ENCODE data around the gene GDF3.
"Not testable (repeated sequence)": the region's sequence is repeated elsewhere in the genome, so short reads cannot be mapped to it uniquely, and the experiment has no call there.

Gene GDF3

GRCh38 chr12:7695566-7696197 is at the start of gene GDF3:
Gene GDF3 (minus strand): TSS chr12:7695775. CDS start chr12:7695728, 47 bp downstream.
- in situ Hi-C loops (cut with MboI; ENCODE audit: low sequenced_read_pairs) = no loop called here

DNA sequence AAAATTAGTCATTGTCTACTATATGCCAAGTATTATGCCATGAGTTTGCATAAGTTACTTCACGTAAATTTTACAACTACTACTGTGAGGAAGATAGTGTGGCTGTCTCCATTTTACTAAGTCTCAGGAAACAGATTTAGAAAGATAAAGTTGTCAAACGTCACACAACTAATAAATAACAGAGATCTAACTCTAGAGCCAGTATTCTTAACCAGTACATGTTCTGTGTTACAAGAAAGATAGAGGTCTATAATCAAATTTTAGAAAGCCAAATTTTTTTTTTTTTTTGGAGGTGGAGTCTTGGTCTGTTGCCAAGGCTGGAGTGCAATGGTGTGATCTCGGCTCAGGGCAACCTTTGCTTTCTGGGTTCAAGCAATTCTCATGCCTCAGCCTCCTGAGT is 37.4 kb upstream of the GDF3 start:
- in situ Hi-C loops (cut with MboI; ENCODE audit: low sequenced_read_pairs) = no loop called here

GRCh38 chr12:7731486-7731885 is 35.9 kb upstream of the GDF3 start:
- in situ Hi-C loops (cut with MboI; ENCODE audit: low sequenced_read_pairs) = no loop called here

GRCh38 chr12:7730984-7731383 is 35.4 kb upstream of the GDF3 start:
- in situ Hi-C loops (cut with MboI; ENCODE audit: low sequenced_read_pairs) = not testable (repeated sequence)

DNA sequence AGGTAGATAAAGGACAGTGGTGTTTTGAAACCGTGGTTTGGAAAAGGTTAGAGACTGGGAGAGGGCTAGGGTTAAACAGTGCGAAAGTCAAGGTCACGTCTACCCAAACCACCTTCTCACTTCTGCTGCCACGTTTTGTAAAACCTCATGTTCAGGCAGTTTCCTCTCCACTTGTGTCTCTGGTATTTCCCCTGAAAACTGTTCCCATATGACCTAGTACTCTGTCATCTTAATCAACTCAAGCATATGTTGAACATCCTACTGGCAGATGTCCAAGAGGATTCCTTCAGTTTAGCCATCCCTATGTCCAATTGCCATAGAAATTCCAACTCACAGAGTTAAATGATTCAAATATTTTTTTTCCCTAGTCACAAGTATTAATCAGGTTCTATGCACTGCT is 34.2 kb upstream of the GDF3 start:
- in situ Hi-C loops (cut with MboI; ENCODE audit: low sequenced_read_pairs) = no loop called here

- in situ Hi-C loops (cut with MboI; ENCODE audit: low sequenced_read_pairs) = no loop called here
These were observed 28.4 kb upstream of the GDF3 start for GRCh38 chr12:7723926-7724325.

DNA sequence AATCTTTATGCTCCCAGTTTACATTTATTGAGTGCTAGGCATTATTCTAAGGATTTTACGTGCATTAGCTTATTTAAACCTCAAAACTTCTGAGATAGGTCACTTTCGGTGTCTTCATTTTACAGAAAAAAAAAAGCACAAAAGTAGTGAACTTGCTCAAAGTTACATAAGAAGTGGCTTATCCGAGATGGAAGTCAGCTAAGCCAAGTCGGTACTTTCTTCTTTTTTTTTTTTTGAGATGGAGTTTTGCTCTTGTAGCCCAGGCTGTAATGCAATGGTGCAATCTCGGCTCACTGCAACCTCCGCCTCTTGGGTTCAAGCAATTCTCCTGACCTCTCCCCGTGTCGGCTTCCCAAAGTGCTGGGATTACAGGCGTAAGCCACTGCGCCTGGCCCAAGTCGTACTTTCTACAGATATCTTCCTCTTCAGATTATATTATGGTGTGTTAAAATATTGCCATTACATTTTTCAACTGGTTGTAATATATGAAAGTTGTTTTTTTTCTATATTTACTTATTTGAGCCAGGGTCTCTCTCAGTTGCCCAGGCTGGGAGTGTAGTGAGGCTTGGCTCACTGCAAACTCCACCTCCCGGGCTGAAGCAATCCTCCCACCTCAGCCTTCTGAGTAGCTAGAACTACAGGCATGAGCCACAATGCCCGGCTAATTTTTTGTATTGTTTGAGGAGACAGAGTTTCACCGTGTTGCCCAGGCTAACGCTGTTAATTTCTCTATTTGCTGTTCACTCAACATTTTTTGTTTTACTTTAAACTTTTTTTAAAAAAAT is 24.6 kb upstream of the GDF3 start:
- in situ Hi-C loops (cut with MboI; ENCODE audit: low sequenced_read_pairs) = no loop called here

GRCh38 chr12:7716381-7716780 is 20.8 kb upstream of the GDF3 start:
- in situ Hi-C loops (cut with MboI; ENCODE audit: low sequenced_read_pairs) = no loop called here

- in situ Hi-C loops (cut with MboI; ENCODE audit: low sequenced_read_pairs) = no loop called here
These were observed 17.4 kb upstream of the GDF3 start for GRCh38 chr12:7712841-7713442.

DNA sequence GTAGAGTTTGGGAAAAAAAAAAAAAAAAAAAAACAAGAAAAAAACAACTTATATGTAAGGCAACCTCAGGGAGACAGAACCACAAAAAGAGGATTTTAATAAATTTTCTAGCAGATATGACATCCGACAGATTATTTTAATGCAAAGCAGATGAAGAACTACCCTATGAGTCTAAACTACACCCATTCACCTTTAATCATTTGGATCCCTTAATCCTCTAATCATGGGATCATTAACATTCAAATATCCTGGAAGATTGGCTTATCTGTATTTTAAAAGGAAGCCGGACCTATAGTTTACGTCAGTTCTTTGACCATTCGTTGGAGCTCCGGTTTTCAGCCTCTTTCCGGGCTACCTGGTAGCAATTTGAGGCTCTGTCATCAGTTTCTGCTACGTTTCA is 15.6 kb upstream of the GDF3 start, which contains the start of gene DPPA3:
DPPA3 (plus strand) TSS at position 301 of the 400 bp plus-strand sequence. CDS start 138 bp downstream, outside the sequence.
- in situ Hi-C loops (cut with MboI; ENCODE audit: low sequenced_read_pairs) = no loop called here

DNA sequence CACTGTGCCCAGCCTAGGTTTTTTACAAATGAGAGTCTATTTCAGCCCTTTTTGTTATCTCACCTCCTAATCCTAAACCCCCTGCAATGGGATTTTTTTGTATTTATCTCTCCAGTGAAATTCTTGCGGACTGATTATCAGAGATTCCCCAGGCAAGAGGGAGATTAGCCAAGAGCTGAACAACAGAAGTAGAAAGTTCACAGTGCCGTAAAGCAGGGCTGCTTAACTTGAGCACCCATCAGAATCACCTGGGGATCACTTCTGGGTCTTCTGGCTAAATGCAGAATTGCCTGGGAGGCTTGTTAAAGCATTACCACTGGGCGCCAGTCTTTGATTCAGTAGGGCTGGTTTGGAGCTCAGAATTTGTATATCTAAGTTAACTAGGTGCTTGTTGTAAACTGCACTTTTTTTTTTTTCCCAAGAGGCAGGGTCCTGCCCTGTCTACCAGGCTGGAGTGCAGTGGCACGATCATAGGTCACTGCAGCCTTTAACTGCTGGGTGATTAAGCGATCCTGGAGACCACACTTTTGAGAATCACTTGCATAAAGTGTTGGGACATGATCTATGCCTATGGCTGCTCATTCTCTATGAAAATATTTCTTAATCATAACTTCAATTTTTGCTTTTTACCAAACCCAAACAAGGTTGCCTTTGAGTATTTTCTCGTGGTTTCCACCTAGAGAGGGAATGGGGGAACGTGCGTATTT is 14.5 kb upstream of the GDF3 start:
- in situ Hi-C loops (cut with MboI; ENCODE audit: low sequenced_read_pairs) = no loop called here

DNA sequence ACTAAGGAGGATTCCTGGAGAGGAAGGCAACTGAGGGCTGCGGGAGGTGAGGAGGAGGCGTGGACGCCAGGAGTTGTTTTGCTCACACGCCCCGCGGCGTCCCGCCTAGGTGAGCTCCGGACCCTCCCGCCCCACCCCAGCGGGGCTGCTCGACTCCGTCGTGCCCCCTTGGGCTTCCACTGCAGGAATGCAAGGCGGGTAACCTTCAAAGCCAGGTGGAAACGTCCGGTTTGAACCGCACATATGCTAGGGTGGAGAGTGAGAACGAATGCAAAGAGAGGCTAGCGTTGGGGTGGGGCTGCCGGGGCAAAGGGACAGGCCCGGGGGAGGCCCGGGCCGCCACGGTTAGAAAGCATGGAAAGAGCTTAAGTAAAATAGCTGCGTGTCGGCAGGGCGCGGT is 10.3 kb upstream of the GDF3 start:
- in situ Hi-C loops (cut with MboI; ENCODE audit: low sequenced_read_pairs) = no loop called here

GRCh38 chr12:7695237-7695560 is 376 bp downstream of the GDF3 start:
- in situ Hi-C loops (cut with MboI; ENCODE audit: low sequenced_read_pairs) = no loop called here

DNA sequence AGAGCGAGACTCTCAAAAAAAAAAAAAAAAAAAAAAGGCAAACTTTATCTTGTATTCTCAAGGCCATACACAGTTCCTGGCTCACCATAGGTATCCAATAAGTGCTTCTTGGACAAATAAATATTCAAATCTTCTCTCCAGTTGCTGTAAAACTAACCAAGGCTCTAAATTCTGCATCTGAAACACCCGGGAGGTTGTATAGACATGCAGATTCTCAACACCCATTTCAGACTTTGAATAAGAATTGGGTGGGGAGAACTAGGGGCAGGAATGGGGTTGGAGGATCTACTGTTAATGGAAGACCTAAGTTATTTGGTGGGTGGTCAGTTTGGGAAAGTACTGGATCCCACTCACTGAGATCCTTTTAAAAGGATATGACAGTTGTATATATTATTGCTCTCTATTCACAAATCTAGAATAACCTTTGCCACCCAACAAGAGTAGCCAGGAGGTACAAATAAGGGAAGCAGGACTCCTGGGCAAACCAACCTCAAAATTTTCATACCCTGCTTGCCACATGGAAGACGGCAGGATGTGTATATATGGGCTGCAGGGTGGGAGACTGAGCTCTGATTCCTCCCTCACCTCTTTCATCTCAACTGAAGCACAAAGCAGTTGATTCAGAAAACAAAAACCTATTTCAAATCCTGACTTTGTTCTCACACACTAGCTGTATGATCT is 879 bp downstream of the GDF3 start:
- in situ Hi-C loops (cut with MboI; ENCODE audit: low sequenced_read_pairs) = no loop called here

DNA sequence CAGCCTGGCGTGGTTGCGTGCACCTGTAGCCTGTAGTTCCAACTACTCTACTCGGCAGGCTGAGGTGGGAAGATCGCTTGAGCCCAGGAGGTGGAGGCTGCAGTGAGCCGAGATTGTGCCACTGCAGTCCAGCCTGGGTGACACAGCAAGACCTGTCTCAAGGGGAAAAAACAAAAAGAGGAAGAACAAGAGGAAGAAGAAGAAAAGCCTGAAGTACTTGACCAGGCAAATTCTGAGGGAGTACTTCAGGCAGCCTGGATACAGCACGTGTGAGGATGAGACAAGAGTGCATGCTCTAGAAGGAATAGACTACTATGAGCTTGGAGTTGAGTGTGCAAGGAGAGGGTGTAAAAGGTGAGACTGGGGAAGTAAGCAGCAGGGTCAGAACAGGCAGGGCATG is 1.8 kb downstream of the GDF3 start:
- in situ Hi-C loops (cut with MboI; ENCODE audit: low sequenced_read_pairs) = no loop called here

GRCh38 chr12:7681535-7681934 is 14.0 kb downstream of the GDF3 start:
- in situ Hi-C loops (cut with MboI; ENCODE audit: low sequenced_read_pairs) = loop anchor here (10.0 kb wide), 1 partner anchor 123 kb away; no protein-coding TSS in a partner anchor

DNA sequence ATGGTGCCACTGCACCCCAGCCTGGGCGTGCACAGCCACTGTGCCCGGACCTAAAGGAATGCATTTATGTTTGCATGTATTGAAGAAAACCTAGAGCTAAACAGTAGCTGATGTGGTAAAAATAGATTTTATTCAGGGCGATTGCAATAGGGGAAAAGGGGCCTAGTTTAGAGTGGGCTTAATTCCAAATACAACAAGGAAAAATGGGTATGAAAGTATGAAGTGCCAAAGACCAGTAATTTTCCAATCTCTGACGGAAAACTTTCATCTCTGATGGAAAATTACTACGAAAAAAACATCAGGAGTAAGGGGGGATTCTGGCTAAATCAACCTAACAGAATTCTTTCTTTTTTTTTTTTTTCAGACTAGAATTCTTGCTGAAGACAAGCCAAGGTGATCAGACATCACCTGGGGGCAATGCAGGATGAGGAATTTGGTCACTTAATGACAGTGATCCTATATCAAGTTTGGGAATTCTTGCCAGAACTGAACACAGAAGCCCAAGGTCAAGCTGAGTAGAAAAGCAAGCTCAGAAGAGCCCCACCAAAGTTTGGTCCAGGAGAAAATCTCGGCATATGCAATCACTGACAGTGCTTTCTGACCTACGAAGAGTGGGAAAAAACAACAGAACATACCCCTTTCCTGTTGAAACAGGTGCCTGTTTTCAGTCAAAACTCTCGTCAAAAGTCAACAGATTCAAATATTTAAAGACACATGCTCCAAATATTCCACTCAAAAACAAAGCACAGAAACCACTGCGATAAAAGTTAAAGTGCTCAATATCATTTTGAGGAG is 16.1 kb downstream of the GDF3 start:
- in situ Hi-C loops (cut with MboI; ENCODE audit: low sequenced_read_pairs) = loop anchor here (10.0 kb wide), 1 partner anchor 125 kb away; no protein-coding TSS in a partner anchor

DNA sequence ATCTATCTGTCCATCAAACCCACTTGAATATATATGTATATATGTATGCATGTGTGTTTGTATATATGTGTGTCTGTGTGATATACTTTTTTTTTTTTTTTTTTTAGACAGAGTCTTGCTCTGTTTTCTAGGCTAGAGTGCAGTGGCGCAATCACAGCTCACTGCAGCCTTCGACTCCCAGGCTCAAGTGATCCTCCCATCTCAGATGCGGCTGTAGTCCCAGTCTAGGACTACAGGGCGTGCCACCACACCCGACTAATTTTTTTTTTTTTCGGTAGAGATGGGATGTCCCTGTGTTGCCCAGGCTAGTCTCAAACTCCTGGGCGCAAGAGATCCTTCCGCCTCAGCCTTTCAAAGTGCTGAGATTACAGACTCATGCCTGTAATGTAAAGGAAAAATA is 16.8 kb downstream of the GDF3 start:
- in situ Hi-C loops (cut with MboI; ENCODE audit: low sequenced_read_pairs) = no loop called here

- in situ Hi-C loops (cut with MboI; ENCODE audit: low sequenced_read_pairs) = not testable (repeated sequence)
These were observed 18.1 kb downstream of the GDF3 start for GRCh38 chr12:7677432-7677888.

DNA sequence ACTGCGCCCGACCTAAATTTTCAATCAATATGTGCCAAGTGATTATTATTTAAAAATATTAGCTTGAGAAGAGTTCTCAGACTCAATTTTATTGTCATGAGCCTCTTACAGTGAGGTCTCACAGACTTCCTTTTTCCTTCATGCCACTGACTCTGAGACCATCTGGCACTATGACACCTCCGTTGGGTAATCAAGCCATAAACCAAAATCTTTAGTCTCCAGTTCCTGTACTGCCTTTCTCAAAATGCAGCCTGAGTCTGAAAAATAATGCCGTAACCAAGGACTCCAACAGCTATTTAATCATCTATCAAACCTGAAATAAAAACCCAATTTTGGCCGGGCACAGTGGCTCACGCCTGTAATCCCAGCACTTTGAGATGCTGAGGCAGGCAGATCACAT is 20.1 kb downstream of the GDF3 start:
- in situ Hi-C loops (cut with MboI; ENCODE audit: low sequenced_read_pairs) = not testable (repeated sequence)

All from HL-60/S4 (cell line).